Liver (tissue), 9 donors: ENCODE results near the gene RIMBP2. TPM values are rescaled to one million over a fixed set of nuclear protein-coding genes. Genes with fewer than 3 reads are reported as not detected.

Experiments used
- DNase-seq: peaks from one replicate; pipeline ENCODE4 v3.0.0-alpha.2; 2017; ENCODE audit warnings: low spot score
- H3K27ac ChIP-seq, 2 donors: one replicate each; pipeline ENCODE4 v1.7.0; 2013; ENCODE audit warnings: inconsistent platforms in 2 of 2, low read length in 2 of 2, control low read depth in 1 of 2, low read depth in 1 of 2, mild to moderate bottlenecking in 1 of 2
- H3K27me3 ChIP-seq, 4 donors: one replicate each; pipeline versions ENCODE4 v1.6.1 to v1.7.0; 2013; ENCODE audit warnings: low read length in 3 of 4, inconsistent platforms in 1 of 4, mild to moderate bottlenecking in 1 of 4, moderate library complexity in 1 of 4; ENCODE audit not compliant: control insufficient read depth in 4 of 4, insufficient read depth in 4 of 4
- H3K36me3 ChIP-seq, 4 donors: one replicate each; pipeline versions ENCODE4 v1.6.1 to v1.7.0; 2013; ENCODE audit warnings: low read length in 3 of 4, mild to moderate bottlenecking in 3 of 4, low read depth in 1 of 4, moderate library complexity in 1 of 4; ENCODE audit not compliant: control insufficient read depth in 4 of 4, insufficient read depth in 3 of 4
- H3K4me1 ChIP-seq, 4 donors: one replicate each; pipeline versions ENCODE4 v1.6.1 to v1.7.0; 2013; ENCODE audit warnings: low read length in 3 of 4, mild to moderate bottlenecking in 3 of 4, moderate library complexity in 1 of 4; ENCODE audit not compliant: control insufficient read depth in 4 of 4, insufficient read depth in 4 of 4
- H3K4me3 ChIP-seq, 3 donors: one replicate each; pipeline versions ENCODE4 v1.6.1 to v1.7.0; 2013; ENCODE audit warnings: low read length in 3 of 3, control low read depth in 1 of 3, low read depth in 1 of 3, mild to moderate bottlenecking in 1 of 3
- H3K9ac ChIP-seq, 2 donors: one replicate each; pipeline ENCODE4 v1.7.0; 2013; ENCODE audit warnings: low read length in 2 of 2, mild to moderate bottlenecking in 2 of 2, moderate library complexity in 2 of 2, control low read depth in 1 of 2, low read depth in 1 of 2
- H3K9me3 ChIP-seq, 4 donors: one replicate each; pipeline versions ENCODE4 v1.6.1 to v1.7.0; 2013; ENCODE audit warnings: low read length in 3 of 4; ENCODE audit not compliant: control insufficient read depth in 4 of 4
- ATF3 ChIP-seq: IDR thresholded peaks from 2 replicates; pipeline ENCODE4 v1.6.1; 2016; ENCODE audit warnings: antibody characterized with exemption
- CTCF ChIP-seq: fragments of 150-350 bp; IDR thresholded peaks from 2 replicates; pipeline ENCODE4 v1.5.1; 2017; ENCODE audit warnings: improper control_type of control experiment, low read depth, low read length; ENCODE audit not compliant: missing input control
- EGR1 ChIP-seq, 2 donors: IDR thresholded peaks; 2 replicates each; pipeline ENCODE4 v1.6.1; 2016 to 2018; ENCODE audit warnings: antibody characterized with exemption in 2 of 2, low read depth in 2 of 2
- FOXA1 ChIP-seq: IDR thresholded peaks from 2 replicates; pipeline ENCODE4 v1.6.1; 2016; ENCODE audit warnings: antibody characterized with exemption
- FOXA2 ChIP-seq: IDR thresholded peaks from 2 replicates; pipeline ENCODE4 v1.6.1; 2016; ENCODE audit warnings: antibody characterized with exemption
- GABPA ChIP-seq, 2 donors: IDR thresholded peaks in 1 of 2; conservative IDR thresholded peaks in 1 of 2; 2 replicates each; pipeline ENCODE4 v1.6.1; 2016; ENCODE audit warnings: antibody characterized with exemption in 2 of 2, mild to moderate bottlenecking in 1 of 2, moderate library complexity in 1 of 2
- HNF4A ChIP-seq, 2 donors: conservative IDR thresholded peaks; 2 replicates each; pipeline ENCODE4 v1.6.1; 2016; ENCODE audit warnings: antibody characterized with exemption in 2 of 2, mild to moderate bottlenecking in 2 of 2
- HNF4G ChIP-seq: IDR thresholded peaks from 2 replicates; pipeline ENCODE4 v1.6.1; 2016; ENCODE audit warnings: antibody characterized with exemption
- JUND ChIP-seq, 2 donors: IDR thresholded peaks; 2 replicates each; pipeline ENCODE4 v1.6.1; 2016; ENCODE audit warnings: antibody characterized with exemption in 2 of 2
- MAX ChIP-seq: IDR thresholded peaks from 2 replicates; pipeline ENCODE4 v1.6.1; 2016; ENCODE audit warnings: antibody characterized with exemption
- NR2F2 ChIP-seq: IDR thresholded peaks from 2 replicates; pipeline ENCODE4 v1.6.1; 2016; ENCODE audit warnings: antibody characterized with exemption
- RAD21 ChIP-seq, 2 donors: IDR thresholded peaks; 2 replicates each; pipeline ENCODE4 v1.6.1; 2016; ENCODE audit warnings: antibody characterized with exemption in 2 of 2, mild to moderate bottlenecking in 2 of 2
- REST ChIP-seq: IDR thresholded peaks from 2 replicates; pipeline ENCODE4 v1.6.1; 2016; ENCODE audit warnings: antibody characterized with exemption, mild to moderate bottlenecking
- RXRA ChIP-seq, 2 donors: IDR thresholded peaks; 2 replicates each; pipeline ENCODE4 v1.6.1; 2017 to 2018; ENCODE audit warnings: antibody characterized with exemption in 2 of 2, mild to moderate bottlenecking in 1 of 2
- SP1 ChIP-seq: IDR thresholded peaks from 2 replicates; pipeline ENCODE4 v1.6.1; 2018; ENCODE audit warnings: antibody characterized with exemption, mild to moderate bottlenecking
- TAF1 ChIP-seq: conservative IDR thresholded peaks from 2 replicates; pipeline ENCODE4 v1.6.1; 2016; ENCODE audit warnings: antibody characterized with exemption, mild to moderate bottlenecking
- YY1 ChIP-seq: IDR thresholded peaks from 2 replicates; pipeline ENCODE4 v1.6.1; 2016; ENCODE audit warnings: antibody characterized with exemption, mild to moderate bottlenecking
- ZBTB33 ChIP-seq: IDR thresholded peaks from 2 replicates; pipeline ENCODE4 v1.6.1; 2016; ENCODE audit warnings: antibody characterized with exemption
- WGBS: extraction: QIAGEN DNeasy Blood & Tissue Kit; methylation state at CpG from one replicate; pipeline ENCODE4 v1.1.7; 2013; 5-methylcytosine and 5-hydroxymethylcytosine counted together
- polyA plus RNA-seq, 2 donors: library from polyadenylated mRNA; stranded (reverse) in 1 of 2; unstranded in 1 of 2; fragments of 200-250 nt in 1 of 2; fragments of >200 nt in 1 of 2; fragmentation: Nextera tagmentation in 1 of 2; extraction: Ambion mirVana in 1 of 2; gene quantifications; one replicate each; pipeline versions ENCODE4 v1.2.1 to v1.2.3, GENCODE V29; 2013 to 2015
- total RNA-seq, 2 donors: library from RNA; depleted of rRNA; stranded (reverse); fragments of >200 nt; gene quantifications; one replicate each; pipeline ENCODE4 v1.2.3, GENCODE V29; 2014
- donor health status: healthy.
- donor health status: healthy.
- donor health status: healthy.
- donor health status: healthy.
- donor health status: healthy.

RIMBP2 gene
- total and polyA plus RNA-seq, 4 donors, result 0.01 to 0.17 (median 0.09) TPM; not detected in 1

GRCh38 chr12:130481392-130481879 is 234.7 kb downstream of the RIMBP2 start:
- Histone ChIP-seq H3K4me3 (no peak overlapping the region), H3K36me3 (no peaks in the 10 kb centered on the region), H3K9ac (no peak overlapping the region), H3K27me3 (no peaks in the 10 kb centered on the region), H3K9me3 (no peaks in the 10 kb centered on the region), H3K4me1 (no peaks in the 10 kb centered on the region), H3K27ac (no peak overlapping the region)
- DNase-seq, result no peak
- TF ChIP-seq NR2F2, result no peak
- no peak for TF ChIP-seq TAF1
- TF ChIP-seq CTCF, result no peak
- TF ChIP-seq ZBTB33, result no peak
- TF ChIP-seq HNF4G, result no peak
- no peak for TF ChIP-seq ATF3
- no peak for TF ChIP-seq FOXA1
- TF ChIP-seq GABPA (IDR thresholded peaks at IDR 0.05 in 1 of 2, conservative IDR thresholded peaks at IDR 0.05 in 1 of 2), result no peak
- TF ChIP-seq RXRA (IDR thresholded peaks at IDR 0.05), result no peak
- no peak for TF ChIP-seq SP1
- TF ChIP-seq RAD21 (IDR thresholded peaks at IDR 0.05), result no peak
- 73% methylated on average over 17 of the region's 17 CpGs for WGBS

GRCh38 chr12:130480887-130481286 is 235.2 kb downstream of the RIMBP2 start:
- H3K9ac ChIP-seq, result no peak overlapping the region
- WGBS, result 72% methylated on average over 14 of the region's 14 CpGs
- no peak for DNase-seq
- no peaks in the 10 kb centered on the region for H3K27me3 ChIP-seq
- H3K27ac ChIP-seq, result no peak overlapping the region
- no peak overlapping the region for H3K4me3 ChIP-seq
- H3K9me3 ChIP-seq, result no peaks in the 10 kb centered on the region
- H3K4me1 ChIP-seq, result no peaks in the 10 kb centered on the region
- no peaks in the 10 kb centered on the region for H3K36me3 ChIP-seq
- no peak for TF ChIP-seq HNF4G
- no peak for TF ChIP-seq RXRA (IDR thresholded peaks at IDR 0.05)
- no peak for TF ChIP-seq JUND (IDR thresholded peaks at IDR 0.05)
- TF ChIP-seq REST, result no peak
- no peak for TF ChIP-seq YY1
- TF ChIP-seq HNF4A (conservative IDR thresholded peaks at IDR 0.05), result no peak
- no peak for TF ChIP-seq SP1
- TF ChIP-seq EGR1 (IDR thresholded peaks at IDR 0.05; ENCODE audit: low read depth in 2 of 2), result no peak
- no peak for TF ChIP-seq FOXA2
- no peak for TF ChIP-seq ZBTB33
- no peak for TF ChIP-seq RAD21 (IDR thresholded peaks at IDR 0.05)
- no peak for TF ChIP-seq ATF3
- no peak for TF ChIP-seq NR2F2
- no peak for TF ChIP-seq MAX
- no peak for TF ChIP-seq TAF1
- no peak for TF ChIP-seq CTCF
- no peak for TF ChIP-seq FOXA1
- TF ChIP-seq GABPA (IDR thresholded peaks at IDR 0.05 in 1 of 2, conservative IDR thresholded peaks at IDR 0.05 in 1 of 2), result no peak
